Parathyroid adenoma (tissue), 2 donors: ENCODE data around the gene CACNA1F.

Source experiments
- H2AFZ ChIP-seq: fragments of 300-600 bp; sonication (generic); one replicate; pipeline ENCODE4 v1.7.0; 2017; ENCODE audit warnings: antibody characterized with exemption, mild to moderate bottlenecking
- H3K27ac ChIP-seq: fragments of 300-600 bp; sonication (generic); one replicate; pipeline ENCODE4 v1.7.0; 2017
- H3K27me3 ChIP-seq: fragments of 300-600 bp; sonication (generic); one replicate; pipeline ENCODE4 v1.7.0; 2017; ENCODE audit warnings: low read length; ENCODE audit not compliant: control insufficient read depth, insufficient read depth
- H3K36me3 ChIP-seq: fragments of 300-600 bp; sonication (generic); one replicate; pipeline ENCODE4 v1.7.0; 2017; ENCODE audit warnings: low read length; ENCODE audit not compliant: control insufficient read depth, insufficient read depth
- H3K4me1 ChIP-seq: fragments of 300-600 bp; sonication (generic); one replicate; pipeline ENCODE4 v1.7.0; 2017; ENCODE audit warnings: control low read depth
- H3K4me2 ChIP-seq: fragments of 300-600 bp; sonication (generic); one replicate; pipeline ENCODE4 v1.7.0; 2017; ENCODE audit warnings: low read length
- H3K4me3 ChIP-seq: fragments of 300-600 bp; sonication (generic); one replicate; pipeline ENCODE4 v1.7.0; 2017; ENCODE audit warnings: low read depth, low read length
- H3K79me2 ChIP-seq: fragments of 300-600 bp; sonication (generic); one replicate; pipeline ENCODE4 v1.7.0; 2017; ENCODE audit warnings: control low read depth
- H3K9ac ChIP-seq: fragments of 300-600 bp; sonication (generic); one replicate; pipeline ENCODE4 v1.7.0; 2017; ENCODE audit warnings: mild to moderate bottlenecking
- H3K9me3 ChIP-seq: fragments of 300-600 bp; sonication (generic); one replicate; pipeline ENCODE4 v1.7.0; 2017; ENCODE audit warnings: low read length; ENCODE audit not compliant: control insufficient read depth
- CTCF ChIP-seq: fragments of 300-600 bp; sonication (generic); IDR thresholded peaks from one replicate; pipeline ENCODE4 v1.7.0; 2017; ENCODE audit warnings: antibody characterized with exemption, mild to moderate bottlenecking
- donor health status: primary hyperparathyroidism.

CACNA1F gene

GRCh38 chrX:49209434-49210251 is 23.5 kb downstream of the CACNA1F start:
- no peak overlapping the region for H3K4me3 ChIP-seq
- no peaks in the 10 kb centered on the region for H3K36me3 ChIP-seq
- no peak for TF ChIP-seq CTCF
- no peaks in the 10 kb centered on the region for H3K79me2 ChIP-seq
- no peaks in the 10 kb centered on the region for H3K9me3 ChIP-seq
- no peak overlapping the region for H3K9ac ChIP-seq
- H2AFZ ChIP-seq = no peak overlapping the region
- H3K27me3 ChIP-seq = no peaks in the 10 kb centered on the region
- H3K4me2 ChIP-seq = no peak overlapping the region
- H3K27ac ChIP-seq = no peak overlapping the region
- H3K4me1 ChIP-seq = no peaks in the 10 kb centered on the region

GRCh38 chrX:49208399-49208798 is 24.7 kb downstream of the CACNA1F start:
- no peak overlapping the region for H3K4me3 ChIP-seq
- H3K4me1 ChIP-seq = no peaks in the 10 kb centered on the region
- no peak overlapping the region for H3K9ac ChIP-seq
- H3K27me3 ChIP-seq = no peaks in the 10 kb centered on the region
- no peak for TF ChIP-seq CTCF
- no peaks in the 10 kb centered on the region for H3K79me2 ChIP-seq
- H3K9me3 ChIP-seq = no peaks in the 10 kb centered on the region
- no peak overlapping the region for H3K27ac ChIP-seq
- H3K4me2 ChIP-seq = no peak overlapping the region
- no peak overlapping the region for H2AFZ ChIP-seq
- no peaks in the 10 kb centered on the region for H3K36me3 ChIP-seq

- no peak for TF ChIP-seq CTCF
- Histone ChIP-seq H3K4me1 (no peaks in the 10 kb centered on the region), H3K4me3 (no peak overlapping the region), H3K79me2 (no peaks in the 10 kb centered on the region), H3K27ac (no peak overlapping the region), H3K9me3 (no peaks in the 10 kb centered on the region), H2AFZ (no peak overlapping the region), H3K9ac (no peak overlapping the region), H3K27me3 (no peaks in the 10 kb centered on the region), H3K36me3 (no peaks in the 10 kb centered on the region), H3K4me2 (no peak overlapping the region)
Observed at GRCh38 chrX:49206543-49206942, 26.6 kb downstream of the CACNA1F start.

- Histone ChIP-seq H3K9ac (no peak overlapping the region), H2AFZ (no peak overlapping the region), H3K9me3 (no peaks in the 10 kb centered on the region), H3K4me2 (no peak overlapping the region), H3K27ac (no peak overlapping the region), H3K4me3 (no peak overlapping the region), H3K79me2 (no peaks in the 10 kb centered on the region), H3K4me1 (peaks cover 2% of the 10 kb centered on the region), H3K27me3 (no peaks in the 10 kb centered on the region), H3K36me3 (no peaks in the 10 kb centered on the region)
- TF ChIP-seq CTCF = no peak
Observed at GRCh38 chrX:49205443-49205842, 27.7 kb downstream of the CACNA1F start.

GRCh38 chrX:49204709-49205108 is 28.4 kb downstream of the CACNA1F start:
- Histone ChIP-seq H3K9ac (no peak overlapping the region), H3K27me3 (no peaks in the 10 kb centered on the region), H3K79me2 (no peaks in the 10 kb centered on the region), H3K9me3 (no peaks in the 10 kb centered on the region), H3K4me1 (peaks cover 3% of the 10 kb centered on the region), H3K4me3 (no peak overlapping the region), H3K4me2 (no peak overlapping the region), H2AFZ (no peak overlapping the region), H3K36me3 (no peaks in the 10 kb centered on the region), H3K27ac (no peak overlapping the region)
- no peak for TF ChIP-seq CTCF
